ENCODE results near the gene GUK1.

Gene GUK1

GRCh38 chr1:228151180-228151925 lies 11.3 kb downstream of the GUK1 start:
- no peak for DNase-seq

GRCh38 chr1:228152097-228152917 lies 12.2 kb downstream of the GUK1 start:
- DNase-seq = no peak

GRCh38 chr1:228152918-228153258 lies 12.8 kb downstream of the GUK1 start:
- no peak for DNase-seq

GRCh38 chr1:228154021-228154669 lies 14.1 kb downstream of the GUK1 start:
- DNase-seq = no peak

- no peak for DNase-seq
Measured at GRCh38 chr1:228154670-228155571, 14.8 kb downstream of the GUK1 start.

- DNase-seq = no peak
Measured at GRCh38 chr1:228155596-228156514, 15.8 kb downstream of the GUK1 start.

- no peak for DNase-seq
Measured at GRCh38 chr1:228156515-228156881, 16.4 kb downstream of the GUK1 start.

GRCh38 chr1:228156941-228157728 lies 17.1 kb downstream of the GUK1 start:
- no peak for DNase-seq

GRCh38 chr1:228157729-228158126 lies 17.6 kb downstream of the GUK1 start:
- no peak for DNase-seq

- DNase-seq = no peak
Measured at GRCh38 chr1:228158151-228159007, 18.3 kb downstream of the GUK1 start.

- DNase-seq = no peak
Measured at GRCh38 chr1:228159008-228159665, 19.1 kb downstream of the GUK1 start.

- no peak for DNase-seq
Measured at GRCh38 chr1:228160201-228160761, 20.2 kb downstream of the GUK1 start.

- DNase-seq = no peak
Measured at GRCh38 chr1:228161362-228161761, 21.3 kb downstream of the GUK1 start.

- no peak for DNase-seq
Measured at GRCh38 chr1:228161866-228162265, 21.8 kb downstream of the GUK1 start.

GRCh38 chr1:228162286-228163006 lies 22.4 kb downstream of the GUK1 start:
- DNase-seq = no peak

- no peak for DNase-seq
Measured at GRCh38 chr1:228163007-228163753, 23.1 kb downstream of the GUK1 start.

GRCh38 chr1:228163776-228164519 lies 23.9 kb downstream of the GUK1 start:
- no peak for DNase-seq

Data from 8988T (cell line).